UCSD-AML1 (cell line): ENCODE data around the gene CPE.
A peak's percentile ranks its signal among the peaks of the same experiment; 100 is the strongest.
"Not testable (repeated sequence)": the region's sequence is repeated elsewhere in the genome, so short reads cannot be mapped to it uniquely, and the experiment has no call there.

Source experiments
- DNase-seq: peaks from one replicate; lab custom pipeline; 2025; ENCODE audit not compliant: unreplicated experiment; lab: John Stamatoyannopoulos, UW

CPE gene

DNA sequence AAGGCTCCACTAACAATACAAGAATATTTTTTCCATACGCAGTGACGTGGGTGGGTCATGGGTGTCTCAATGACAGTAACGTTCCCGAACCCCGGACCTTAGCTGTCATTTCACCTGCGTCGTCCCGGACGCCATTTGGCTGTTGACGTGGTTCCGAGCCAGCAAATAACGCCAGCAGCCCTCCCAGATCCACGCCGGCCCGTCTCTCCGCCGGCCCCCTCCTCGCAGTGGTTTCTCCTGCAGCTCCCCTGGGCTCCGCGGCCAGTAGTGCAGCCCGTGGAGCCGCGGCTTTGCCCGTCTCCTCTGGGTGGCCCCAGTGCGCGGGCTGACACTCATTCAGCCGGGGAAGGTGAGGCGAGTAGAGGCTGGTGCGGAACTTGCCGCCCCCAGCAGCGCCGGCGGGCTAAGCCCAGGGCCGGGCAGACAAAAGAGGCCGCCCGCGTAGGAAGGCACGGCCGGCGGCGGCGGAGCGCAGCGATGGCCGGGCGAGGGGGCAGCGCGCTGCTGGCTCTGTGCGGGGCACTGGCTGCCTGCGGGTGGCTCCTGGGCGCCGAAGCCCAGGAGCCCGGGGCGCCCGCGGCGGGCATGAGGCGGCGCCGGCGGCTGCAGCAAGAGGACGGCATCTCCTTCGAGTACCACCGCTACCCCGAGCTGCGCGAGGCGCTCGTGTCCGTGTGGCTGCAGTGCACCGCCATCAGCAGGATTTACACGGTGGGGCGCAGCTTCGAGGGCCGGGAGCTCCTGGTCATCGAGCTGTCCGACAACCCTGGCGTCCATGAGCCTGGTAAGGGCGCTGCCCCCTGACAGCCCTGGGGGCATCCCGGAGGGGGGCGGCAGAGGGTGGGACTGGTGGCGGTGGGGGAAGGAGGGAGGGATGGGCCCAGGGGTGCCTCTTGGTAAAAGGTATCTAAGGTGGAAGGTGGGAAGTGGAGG is at the start of gene CPE:
CPE (plus strand) TSS at position 264 of the 933 bp plus-strand sequence; CDS start at position 478, 214 bp downstream.
- no peak for DNase-seq

DNA sequence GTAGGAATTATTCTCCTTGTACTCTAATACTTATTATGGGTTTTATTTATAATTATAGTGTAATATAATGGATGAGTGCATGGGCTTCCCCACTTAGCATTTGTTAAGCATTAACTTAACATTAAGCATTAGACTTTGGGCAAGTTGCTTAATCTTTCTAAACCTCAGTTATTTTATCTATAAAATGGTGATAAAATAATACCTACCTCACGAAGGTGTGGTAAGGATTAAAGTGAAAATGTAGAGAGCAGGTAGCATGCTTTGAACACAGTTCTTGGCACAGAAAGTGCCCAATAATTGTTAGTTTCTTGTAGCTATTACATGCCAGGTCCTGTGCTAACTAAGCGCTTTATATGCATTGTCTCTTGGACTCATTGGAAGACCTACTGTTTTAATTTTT is 48.7 kb upstream of the CPE start:
- DNase-seq: no peak

DNA sequence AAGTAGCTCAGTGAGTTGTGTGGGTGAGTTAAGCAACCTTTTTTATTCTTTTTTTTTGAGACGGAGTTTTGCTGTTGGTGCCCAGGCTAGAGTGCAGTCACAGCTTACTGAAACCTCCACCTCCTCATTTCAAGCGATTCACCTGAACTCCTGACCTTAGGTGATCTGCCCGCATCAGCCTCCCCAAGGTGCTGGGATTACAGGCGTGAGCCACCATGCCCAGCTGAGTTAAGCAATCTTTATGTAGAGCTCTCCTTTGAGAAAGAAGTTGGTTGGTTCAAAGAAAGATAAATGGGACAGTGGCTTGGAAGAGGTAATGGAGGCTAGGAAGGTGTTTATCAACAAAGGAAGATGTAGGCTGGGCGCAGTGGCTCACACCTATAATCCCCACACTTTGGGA is 48.1 kb upstream of the CPE start:
- no peak for DNase-seq

DNA sequence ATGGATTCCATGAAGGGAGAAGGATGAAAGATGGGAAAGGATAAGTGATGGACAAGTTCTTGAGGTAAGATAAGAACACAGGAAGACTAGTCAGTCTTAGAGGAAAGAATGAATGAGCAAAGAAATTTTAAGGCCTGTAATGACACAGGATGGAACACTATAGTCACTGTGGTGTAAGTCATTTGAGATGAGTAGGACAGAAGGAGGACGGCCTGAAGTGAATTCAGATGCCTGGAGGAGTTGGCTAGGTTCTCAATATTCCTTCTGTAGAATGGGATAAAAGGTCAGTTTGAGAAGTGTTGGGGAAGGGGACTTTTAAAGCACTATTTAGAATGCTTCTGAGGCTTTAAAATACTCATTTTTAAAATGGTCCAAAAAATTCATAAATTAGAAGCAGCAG is 47.4 kb upstream of the CPE start:
- no peak for DNase-seq

DNA sequence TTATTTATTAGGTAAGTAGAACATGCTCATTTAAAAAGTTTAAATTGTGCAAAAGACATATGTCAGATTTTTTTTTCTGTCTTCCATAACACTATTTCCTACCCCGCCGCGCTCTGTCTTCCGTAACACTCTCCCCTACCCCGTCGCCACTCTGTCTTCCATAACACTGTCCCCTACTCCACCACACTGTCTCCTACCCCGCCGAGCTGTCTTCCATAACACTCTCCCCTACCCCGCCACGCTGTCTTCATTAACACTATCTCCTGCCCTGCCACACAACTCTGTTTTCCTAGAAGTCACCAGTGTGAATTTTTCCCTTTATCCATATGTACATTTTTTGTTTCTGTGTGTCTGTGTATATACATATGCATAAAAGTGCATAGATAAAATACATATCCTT is 47.0 kb upstream of the CPE start:
- no peak for DNase-seq

DNA sequence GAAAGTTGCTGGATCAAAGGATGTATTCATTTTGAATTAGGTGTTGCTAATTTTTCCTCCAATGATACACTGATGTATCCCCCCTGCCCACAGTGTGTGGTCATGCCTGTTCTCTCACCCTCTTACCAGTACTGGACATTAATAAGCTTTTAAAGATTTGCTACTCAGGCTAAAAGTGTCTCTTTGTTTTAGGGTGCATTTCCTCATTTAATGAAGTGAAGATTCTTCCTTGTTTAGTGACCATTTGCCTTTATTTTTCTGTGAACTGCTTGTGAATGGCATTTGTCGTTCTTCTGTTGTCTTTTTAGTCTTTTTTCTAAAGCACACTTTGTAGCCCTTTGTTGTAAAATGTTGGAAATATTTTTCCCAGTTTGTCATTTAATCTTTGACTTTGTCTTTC is 46.3 kb upstream of the CPE start:
- no peak for DNase-seq

DNA sequence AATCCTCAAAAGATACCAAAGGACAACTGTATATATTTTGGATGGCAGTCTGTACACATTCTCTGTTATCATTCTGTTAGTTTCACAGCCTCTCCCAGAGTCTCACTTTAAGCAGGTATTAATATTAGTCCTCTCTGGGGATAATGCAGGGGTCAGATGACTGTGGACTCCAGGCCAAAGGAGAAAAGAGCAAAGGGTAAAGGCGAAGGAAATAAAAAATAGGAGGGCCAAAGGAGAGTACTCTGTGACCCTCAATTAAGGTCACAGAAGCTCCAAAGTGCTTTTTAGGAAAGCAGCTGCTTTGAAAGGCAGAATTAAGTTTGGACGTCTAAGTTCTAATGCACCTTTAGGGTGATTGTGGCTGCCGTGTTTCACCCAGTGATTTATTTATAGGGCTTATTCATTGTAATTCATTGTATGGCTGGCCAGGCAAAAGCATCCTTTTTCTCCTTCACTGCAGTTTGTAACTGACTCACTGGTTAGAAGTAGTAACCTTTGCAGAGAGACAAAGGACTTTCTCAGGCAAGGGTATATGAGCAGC is 43.6 kb upstream of the CPE start:
- DNase-seq: no peak

DNA sequence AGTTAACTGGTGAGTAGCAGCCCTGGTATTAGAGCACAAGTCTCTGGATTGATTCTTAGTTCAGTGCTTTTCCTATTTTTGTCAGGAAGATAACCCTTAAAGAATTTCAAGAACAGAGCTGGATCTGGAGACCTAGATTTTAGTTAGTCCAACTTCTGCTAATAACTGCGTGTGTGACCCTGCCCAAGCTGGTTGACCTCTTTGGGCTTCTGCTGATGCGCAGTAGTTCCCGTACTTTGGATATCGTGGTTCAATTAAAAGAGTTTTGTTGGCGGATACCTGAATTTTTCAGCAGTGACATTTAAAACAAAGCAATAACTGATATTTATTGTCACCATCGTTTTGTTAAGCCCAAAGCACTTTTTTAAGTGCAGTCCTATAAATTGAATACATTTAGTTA is 42.1 kb upstream of the CPE start:
- DNase-seq: no peak

DNA sequence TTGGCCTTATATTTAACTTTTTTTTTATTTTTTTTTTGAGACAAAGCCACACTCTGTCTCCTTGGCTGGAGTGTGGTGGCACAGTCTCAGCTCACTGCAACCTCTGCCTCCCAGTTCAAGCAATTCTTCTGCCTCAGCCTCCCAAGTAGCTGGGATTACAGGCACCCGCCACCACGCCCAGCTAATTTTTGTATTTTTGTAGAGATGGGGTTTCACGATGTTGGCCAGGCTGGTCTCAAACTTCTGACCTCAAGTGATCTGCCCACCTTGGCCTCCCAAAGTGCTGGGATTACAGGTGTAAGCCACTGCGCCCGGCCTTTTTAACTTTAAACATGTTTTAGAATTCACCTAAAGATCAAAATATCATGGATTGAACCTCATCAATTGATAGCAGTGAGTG is 36.5 kb upstream of the CPE start:
- DNase-seq: not testable (repeated sequence)

DNA sequence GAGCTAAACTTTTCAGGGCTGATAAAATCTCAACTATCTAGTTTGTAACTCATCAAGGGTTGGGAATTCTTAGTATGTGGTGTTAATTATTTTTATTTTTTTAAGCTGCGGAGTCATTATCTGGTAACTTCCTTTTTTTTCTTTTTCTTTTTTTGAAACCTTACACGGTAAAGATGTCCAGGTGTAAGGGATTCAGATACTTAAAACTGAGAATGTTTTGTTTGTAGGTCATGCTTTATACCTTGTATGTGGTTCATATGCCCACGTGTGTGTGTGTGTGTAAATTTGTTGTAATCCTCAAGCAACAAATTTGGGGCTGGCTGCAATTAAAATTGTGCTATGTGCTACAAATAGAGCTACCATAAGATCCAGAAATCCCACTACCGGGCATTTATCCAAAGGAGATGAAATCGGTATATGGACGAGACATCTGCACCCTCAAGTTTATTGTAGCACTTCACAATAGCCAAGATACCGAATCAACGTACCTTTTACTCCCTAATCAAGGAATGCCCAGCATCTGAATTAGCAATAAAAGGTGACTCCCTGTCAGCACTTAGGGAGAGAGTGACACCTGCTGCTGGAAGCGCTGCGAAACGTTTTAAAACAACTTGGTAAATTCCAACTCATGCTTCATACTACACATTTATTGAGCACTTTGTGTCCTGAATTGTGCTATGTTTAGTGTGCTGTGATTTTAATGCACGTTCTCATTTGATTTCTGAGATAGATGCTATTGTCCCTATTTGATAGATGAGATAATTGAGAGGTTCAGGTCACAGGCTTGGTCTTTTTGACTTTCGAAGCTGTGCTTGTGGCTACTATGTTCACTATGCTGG is 35.2 kb upstream of the CPE start:
- peak; percentile 18 for DNase-seq

DNA sequence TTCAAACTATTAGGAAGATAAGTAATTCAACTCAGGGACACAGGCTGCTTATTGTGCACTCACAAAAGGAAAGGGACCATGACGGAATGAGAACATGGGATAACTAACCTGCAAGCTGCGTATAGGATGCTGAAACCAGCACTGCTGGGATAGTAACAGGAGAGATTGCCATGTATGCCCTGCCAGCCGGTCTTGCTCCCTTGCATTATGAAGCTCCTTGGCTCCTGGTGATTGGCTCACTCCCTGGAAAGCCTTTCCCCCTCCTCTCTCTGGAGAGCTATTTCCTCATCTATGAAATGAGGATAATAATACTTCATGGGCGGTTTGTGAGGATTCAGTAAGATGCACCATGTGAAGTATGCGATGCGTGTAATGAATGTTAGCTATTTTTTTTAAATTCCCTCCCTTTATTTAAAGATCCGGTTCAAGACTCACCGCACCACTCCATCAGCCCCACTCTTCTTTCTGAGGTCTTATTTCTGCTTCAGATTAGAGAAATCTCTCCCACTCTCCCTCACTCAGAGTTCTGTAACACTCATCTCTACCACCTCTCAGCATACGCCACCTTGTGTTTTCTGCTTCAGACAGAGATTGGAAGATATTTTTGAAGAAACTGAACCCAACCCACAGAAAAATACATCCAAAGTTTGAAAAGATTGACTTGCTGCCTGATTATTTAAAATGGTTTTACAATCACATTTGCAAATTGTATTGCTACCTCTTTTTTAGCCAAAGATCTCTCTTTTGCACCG is 33.0 kb upstream of the CPE start:
- DNase-seq: no peak

DNA sequence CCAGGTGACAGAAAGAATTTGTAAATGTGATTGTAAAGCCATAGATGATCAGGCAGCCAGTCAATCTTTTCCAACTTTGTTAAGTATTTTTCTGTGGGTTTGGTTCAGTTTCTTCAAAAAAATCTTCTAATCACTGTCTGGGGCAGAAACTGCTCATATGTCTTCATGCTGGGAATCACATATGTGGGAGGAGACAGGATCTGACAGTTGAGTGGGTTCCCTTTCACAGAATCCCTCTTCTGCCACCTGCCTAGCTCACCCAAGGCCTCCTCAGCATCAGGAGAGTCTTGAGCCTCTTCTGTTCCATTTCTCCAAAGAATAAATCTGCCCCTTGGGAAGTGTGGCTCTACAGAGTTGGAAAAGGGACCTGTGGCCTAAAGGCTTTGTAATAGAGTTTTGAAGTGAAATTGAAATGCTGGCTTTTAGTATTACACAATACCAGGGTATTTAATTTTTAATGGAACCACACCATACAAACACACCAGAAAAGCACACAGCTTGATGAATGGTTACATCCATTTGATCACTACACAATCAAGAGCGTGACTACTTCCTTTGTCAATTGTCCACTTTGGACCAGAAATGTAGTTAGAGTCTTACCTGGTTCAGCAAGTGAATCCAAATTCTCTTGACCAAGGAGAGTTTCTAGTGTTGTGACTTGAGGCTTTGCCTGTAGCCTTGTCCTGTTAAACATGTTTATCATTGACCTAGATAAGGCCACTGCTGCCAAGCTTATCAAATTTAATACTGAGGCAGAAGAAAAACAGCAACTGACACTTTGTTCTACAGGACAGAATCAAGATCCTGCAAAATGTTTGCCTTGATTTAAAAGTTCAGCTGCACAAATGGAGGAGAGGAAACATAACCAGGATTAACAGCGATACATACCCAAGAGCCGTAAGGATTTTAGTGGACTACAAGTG is 30.9 kb upstream of the CPE start:
- DNase-seq: no peak

DNA sequence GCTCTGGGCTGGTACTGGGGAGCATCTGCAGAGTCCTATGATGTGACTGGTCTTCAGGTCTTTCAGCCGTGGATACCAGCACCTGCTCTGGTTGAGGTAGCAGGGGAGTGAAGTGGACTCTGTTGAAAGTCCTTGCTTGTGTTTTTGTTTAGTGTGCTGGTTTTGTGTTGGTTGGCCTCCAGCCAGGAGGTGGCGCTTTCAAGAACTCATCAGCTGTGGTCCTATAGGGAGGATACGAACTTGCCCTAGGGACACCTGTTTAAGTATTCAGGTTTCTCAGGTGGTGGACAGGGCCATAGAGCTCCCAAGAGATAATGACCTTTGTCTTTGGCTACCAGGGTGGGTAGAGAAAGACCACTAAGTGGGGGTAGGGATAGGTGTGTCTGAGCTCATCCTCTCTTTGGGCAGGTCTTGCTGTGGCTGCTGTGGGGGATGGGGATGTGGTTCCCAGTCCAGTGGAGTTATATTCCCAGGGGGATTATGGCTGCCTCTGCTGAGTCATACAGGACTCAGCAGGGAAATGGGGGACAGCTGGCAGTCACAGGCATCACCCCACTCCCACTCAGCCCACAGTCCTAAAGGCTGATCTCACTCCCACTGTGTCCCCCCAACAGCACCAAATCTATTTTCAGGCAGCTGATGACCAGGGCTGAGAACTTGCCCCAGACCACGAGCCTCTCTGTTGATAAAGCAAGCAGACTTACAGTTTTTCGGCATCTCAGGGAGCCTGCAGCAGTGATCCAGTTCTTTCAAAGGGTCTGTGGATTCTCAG is 27.3 kb upstream of the CPE start:
- DNase-seq: no peak

DNA sequence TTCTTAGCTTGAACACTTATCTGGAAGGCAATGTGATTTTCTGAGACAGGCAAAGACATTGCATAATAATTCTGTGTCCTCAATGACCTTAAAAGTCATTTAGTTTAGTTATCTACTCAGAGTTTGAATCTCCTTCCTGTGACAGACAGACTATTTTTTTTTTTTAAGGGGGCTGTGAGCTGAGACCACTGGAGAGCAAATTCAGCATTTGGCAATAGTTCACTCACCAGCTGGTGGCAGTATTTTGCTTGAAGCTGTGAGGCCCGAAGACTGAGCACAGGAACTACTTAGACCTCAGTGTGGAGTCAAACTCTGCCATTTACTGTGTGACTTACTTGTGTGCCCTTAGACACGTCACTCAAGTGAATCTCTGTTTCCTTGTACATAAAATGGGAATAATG is 22.9 kb upstream of the CPE start:
- DNase-seq: no peak

DNA sequence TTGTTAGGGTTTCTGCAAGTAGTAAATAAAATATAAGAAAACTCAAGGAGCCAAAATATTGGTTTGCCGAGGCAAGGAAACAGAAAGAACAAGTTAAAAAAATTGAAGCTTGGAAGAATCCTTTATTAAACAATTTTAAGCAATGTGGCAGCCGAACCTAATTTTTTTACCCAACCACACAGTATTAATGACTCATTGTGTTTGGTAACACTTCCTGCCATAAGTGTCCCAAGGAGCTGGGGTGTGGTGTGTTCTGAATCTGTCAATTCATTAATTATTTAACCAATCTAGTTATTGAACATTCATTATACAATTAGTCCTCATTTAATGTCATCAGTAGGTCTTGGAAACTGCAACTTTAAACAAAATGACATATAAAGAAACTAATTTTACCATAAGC is 19.3 kb upstream of the CPE start:
- no peak for DNase-seq

DNA sequence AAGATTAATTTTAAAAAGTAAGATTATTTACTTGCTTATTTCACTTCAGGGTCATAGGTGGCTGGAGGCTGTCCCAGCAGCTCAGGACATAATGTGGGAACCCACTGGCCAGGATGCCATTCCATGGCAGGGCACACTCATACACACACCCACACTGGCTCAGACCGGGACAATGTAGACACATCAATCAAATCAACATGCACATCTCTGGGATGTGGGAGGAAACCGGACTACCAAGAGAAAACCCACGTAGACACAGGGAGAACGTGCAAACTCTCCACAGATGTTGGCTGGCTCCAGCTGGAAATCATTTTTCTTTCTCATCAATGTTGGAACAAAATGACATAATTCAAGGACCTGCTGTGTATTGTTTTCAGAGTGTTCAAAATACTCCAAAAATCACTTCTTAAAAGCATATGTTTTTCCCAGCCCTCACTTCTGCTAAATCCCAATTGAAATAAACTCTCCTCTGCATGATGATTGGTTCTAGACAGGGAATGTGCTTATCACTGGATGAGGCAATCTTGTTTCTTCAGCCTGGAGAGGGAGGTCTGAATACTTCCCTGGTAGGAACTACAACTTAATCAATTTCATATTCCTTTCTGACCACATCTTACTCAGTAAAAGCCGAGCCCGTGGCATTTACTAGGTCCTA is 18.6 kb upstream of the CPE start:
- DNase-seq: no peak

DNA sequence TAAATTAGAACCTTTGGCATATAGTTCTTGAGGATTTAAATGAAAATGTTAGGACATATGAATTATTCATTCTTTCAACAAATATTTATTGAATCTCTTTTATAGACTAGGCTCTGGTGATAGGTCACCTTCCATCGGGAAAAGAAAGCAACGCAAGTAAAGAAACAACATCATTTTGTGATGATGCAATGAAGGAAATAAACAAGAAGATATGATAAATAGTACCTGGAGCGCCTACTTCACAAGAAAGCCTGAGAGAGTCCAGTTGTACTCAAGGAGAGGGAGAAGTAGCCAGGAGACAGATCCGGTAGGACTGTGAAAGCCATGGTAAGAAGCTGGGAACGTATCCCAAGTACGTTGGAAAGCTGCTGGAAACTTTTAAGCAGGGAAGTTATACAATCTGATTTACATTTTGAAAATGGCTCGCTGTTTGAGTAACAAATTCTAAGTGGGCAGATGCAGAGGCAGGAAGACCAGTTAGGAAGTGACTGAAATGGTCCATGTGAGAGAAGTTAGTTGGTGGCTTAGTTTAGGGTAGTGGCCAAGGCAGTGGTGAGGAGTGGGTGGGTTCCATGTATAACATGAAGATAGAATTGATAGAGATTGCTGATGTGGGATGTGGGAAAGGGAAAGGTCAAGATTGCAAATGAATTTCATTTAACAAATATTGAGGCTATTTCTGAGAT is 17.7 kb upstream of the CPE start:
- no peak for DNase-seq

DNA sequence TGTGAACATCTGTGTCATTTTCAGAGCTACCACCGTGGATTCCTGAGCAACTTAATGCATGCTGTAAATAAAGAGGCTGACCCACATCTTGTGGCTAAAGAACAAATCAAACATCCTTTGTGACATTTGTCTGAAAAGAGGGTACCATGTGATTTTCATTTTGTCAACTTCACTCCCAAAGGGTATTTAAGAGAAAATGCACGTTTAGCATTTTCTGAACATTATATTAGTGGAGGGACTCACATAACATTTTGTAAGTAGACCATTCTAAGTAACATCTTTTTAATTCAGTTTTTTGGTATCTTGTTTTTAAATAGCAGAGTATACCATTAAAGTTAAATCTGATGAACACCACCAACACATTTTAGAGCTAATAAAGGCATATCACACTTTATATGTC is 17.0 kb upstream of the CPE start:
- DNase-seq: no peak
